Measurements from ENCODE around the gene WDR6.

The WDR6 gene

DNA sequence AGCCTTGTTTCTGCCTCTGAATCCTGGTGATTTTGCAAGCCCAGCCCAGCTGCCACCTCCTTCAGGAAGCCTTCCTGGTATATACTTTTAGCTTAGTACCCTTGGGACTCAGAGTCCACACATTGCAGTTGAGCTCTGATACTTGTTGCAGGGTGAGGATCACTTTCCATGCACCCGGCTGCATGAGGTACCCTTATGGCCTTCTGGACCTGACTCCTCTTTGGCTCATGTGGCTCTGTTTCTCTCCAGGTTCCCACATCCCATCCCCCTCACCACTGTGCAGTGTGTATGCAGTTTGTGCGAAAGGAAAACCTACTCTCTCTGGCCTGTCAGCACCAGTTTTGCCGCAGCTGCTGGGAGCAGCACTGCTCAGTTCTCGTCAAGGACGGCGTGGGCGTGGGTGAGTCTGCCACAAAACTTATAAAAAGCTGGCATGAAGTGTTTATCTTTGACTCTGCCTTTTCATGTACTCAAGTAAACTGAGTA, 40.3 kb upstream of the WDR6 start:
- Mint-ChIP-seq H3K9me3 (no peaks in the 10 kb centered on the region), H3K27ac (peak overlapping the region; percentile 89), H3K4me3 (no peak overlapping the region), H3K4me1 (no peaks in the 10 kb centered on the region), H3K36me3 (ENCODE audit: low read depth) (peaks cover 80% of the 10 kb centered on the region), H3K27me3 (ENCODE audit: low read depth, poor library complexity) (peaks cover 3% of the 10 kb centered on the region)
- DNase-seq = no peak
- no peak for TF ChIP-seq CTCF (IDR thresholded peaks at IDR 0.05)

DNA sequence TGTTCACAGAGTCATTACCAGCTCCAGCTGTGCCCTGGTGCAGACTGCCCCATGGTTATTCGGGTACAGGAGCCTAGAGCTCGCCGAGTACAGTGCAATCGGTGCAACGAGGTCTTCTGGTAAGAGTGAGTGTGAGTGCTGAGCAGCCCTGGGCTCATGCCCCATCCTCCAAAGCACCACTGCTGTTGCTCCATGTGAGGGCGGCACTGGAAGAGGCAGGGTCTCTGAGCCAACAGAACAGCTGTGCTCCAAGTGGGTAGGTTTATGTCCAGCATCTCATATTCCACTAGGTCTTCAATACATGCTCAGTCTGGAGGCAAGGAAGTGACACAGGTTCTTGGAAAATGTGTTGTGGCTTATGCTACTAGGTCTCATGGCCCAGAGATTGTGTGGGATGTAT, 36.6 kb upstream of the WDR6 start:
- H3K4me1 Mint-ChIP-seq = no peaks in the 10 kb centered on the region
- H3K27me3 Mint-ChIP-seq (ENCODE audit: low read depth, poor library complexity) = peaks cover 3% of the 10 kb centered on the region
- no peaks in the 10 kb centered on the region for H3K9me3 Mint-ChIP-seq
- peaks cover 78% of the 10 kb centered on the region for H3K36me3 Mint-ChIP-seq (ENCODE audit: low read depth)
- TF ChIP-seq CTCF (IDR thresholded peaks at IDR 0.05) = no peak
- no peak overlapping the region for H3K4me3 Mint-ChIP-seq
- DNase-seq = no peak
- no peak overlapping the region for H3K27ac Mint-ChIP-seq

- Mint-ChIP-seq H3K4me1 (no peaks in the 10 kb centered on the region), H3K9me3 (no peaks in the 10 kb centered on the region), H3K36me3 (ENCODE audit: low read depth) (peaks cover 67% of the 10 kb centered on the region), H3K4me3 (no peak overlapping the region), H3K27ac (no peak overlapping the region), H3K27me3 (ENCODE audit: low read depth, poor library complexity) (no peaks in the 10 kb centered on the region)
- no peak for DNase-seq
- TF ChIP-seq CTCF (IDR thresholded peaks at IDR 0.05) = no peak
These were observed 32.9 kb upstream of the WDR6 start for GRCh38 chr3:48974076-48974864.

DNA sequence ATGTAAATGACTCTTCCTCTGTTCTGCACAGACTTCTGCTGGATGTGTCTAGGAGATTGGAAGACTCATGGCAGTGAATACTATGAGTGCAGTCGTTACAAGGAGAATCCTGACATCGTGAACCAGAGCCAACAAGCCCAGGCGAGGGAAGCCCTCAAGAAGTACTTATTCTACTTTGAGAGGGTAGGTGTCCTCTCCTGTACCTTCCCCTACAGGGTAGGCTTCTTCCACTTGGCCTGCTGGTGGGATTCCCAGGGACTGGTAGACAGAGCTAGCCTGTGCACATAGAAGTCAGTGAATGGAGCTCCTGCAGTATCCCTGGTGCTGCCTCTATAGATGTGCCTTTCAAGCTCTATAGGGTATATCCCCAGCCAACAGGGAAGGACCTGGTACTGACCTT, 27.7 kb upstream of the WDR6 start:
- H3K4me3 Mint-ChIP-seq = no peak overlapping the region
- H3K27ac Mint-ChIP-seq = no peak overlapping the region
- H3K9me3 Mint-ChIP-seq = no peaks in the 10 kb centered on the region
- H3K27me3 Mint-ChIP-seq (ENCODE audit: low read depth, poor library complexity) = no peaks in the 10 kb centered on the region
- no peak for TF ChIP-seq CTCF (IDR thresholded peaks at IDR 0.05)
- no peaks in the 10 kb centered on the region for H3K4me1 Mint-ChIP-seq
- H3K36me3 Mint-ChIP-seq (ENCODE audit: low read depth) = peaks cover 59% of the 10 kb centered on the region
- no peak for DNase-seq

- Mint-ChIP-seq H3K27ac (no peak overlapping the region), H3K4me3 (no peak overlapping the region), H3K36me3 (ENCODE audit: low read depth) (peaks cover 50% of the 10 kb centered on the region), H3K4me1 (no peaks in the 10 kb centered on the region), H3K27me3 (ENCODE audit: low read depth, poor library complexity) (no peaks in the 10 kb centered on the region), H3K9me3 (no peaks in the 10 kb centered on the region)
- DNase-seq = no peak
- TF ChIP-seq CTCF (IDR thresholded peaks at IDR 0.05) = no peak
These were observed 26.9 kb upstream of the WDR6 start for GRCh38 chr3:48980295-48980694.

GRCh38 chr3:48982016-48982415, 25.2 kb upstream of the WDR6 start:
- no peak for DNase-seq
- peaks cover 40% of the 10 kb centered on the region for H3K36me3 Mint-ChIP-seq (ENCODE audit: low read depth)
- no peaks in the 10 kb centered on the region for H3K9me3 Mint-ChIP-seq
- no peak for TF ChIP-seq CTCF (IDR thresholded peaks at IDR 0.05)
- H3K27ac Mint-ChIP-seq = no peak overlapping the region
- no peaks in the 10 kb centered on the region for H3K4me1 Mint-ChIP-seq
- no peak overlapping the region for H3K4me3 Mint-ChIP-seq
- H3K27me3 Mint-ChIP-seq (ENCODE audit: low read depth, poor library complexity) = no peaks in the 10 kb centered on the region
